HepG2 (cell line): ENCODE measurements around the gene FGF14. TPM values are rescaled to one million over a fixed set of nuclear protein-coding genes. Genes with fewer than 3 reads are reported as not detected.

Experiments
- ATAC-seq: fragments of 200-7000 bp; cut with Tn5 transposase; 3 replicates; pipeline ENCODE4 v1.9.1; 2020; ENCODE audit warnings: mild to moderate bottlenecking, moderate library complexity
- BruUV-seq: library from RNA; stranded (reverse); fragments of 400-500 nt; replicated peaks from 2 replicates; lab custom pipeline; 2021; lab: Mats Ljungman, UMichigan
- CTCF ChIA-PET: fragments of 300-600 bp; formaldehyde crosslinking; extraction: SDS; loops from one replicate; lab custom pipeline; 2021; ENCODE audit warnings: low total read pairs, inconsistent platforms, low intra/inter-chr PET ratio; lab: Yijun Ruan, JAX
- POLR2A ChIA-PET: fragments of 350-600 bp; sonication (Branson Sonifier 250); formaldehyde crosslinking; loops from one replicate; lab custom pipeline; 2020; ENCODE audit warnings: antibody characterized with exemption, inconsistent platforms; lab: Yijun Ruan, JAX
- DNase-seq: peaks from one replicate; pipeline ENCODE4 v3.0.0-alpha.2; 2015; ENCODE audit warnings: low spot score
- FAIRE-seq: peaks from 3 replicates; lab custom pipeline; 2011; peaks lifted over from hg19 to GRCh38; lab: Jason Lieb, UNC
- H2AFZ ChIP-seq: one replicate; pipeline ENCODE4 v1.6.1; 2011; ENCODE audit warnings: low read length, inconsistent platforms
- H3K27ac ChIP-seq: fragments of 300-600 bp; 3 replicates; pipeline ENCODE4 v1.8.0; 2011; ENCODE audit warnings: mixed run types, mild to moderate bottlenecking, mixed read lengths, low read length, inconsistent platforms; ENCODE audit not compliant: insufficient read depth; ENCODE audit errors: extremely low read length
- H3K27me3 ChIP-seq, 2 experiments: fragments of 200-600 bp in 1 of 2; 2 replicates in 1 of 2; 3 replicates in 1 of 2; pipeline versions ENCODE4 v1.6.0 to v1.8.0; 2011; ENCODE audit warnings: low read length in 2 of 2, mild to moderate bottlenecking in 2 of 2, moderate library complexity in 2 of 2, inconsistent platforms in 1 of 2; ENCODE audit not compliant: insufficient read depth in 2 of 2, control insufficient read depth in 1 of 2
- H3K36me3 ChIP-seq, 2 experiments: fragments of 200-600 bp in 1 of 2; replicated peaks in 1 of 2; 2 replicates in 1 of 2; 3 replicates in 1 of 2; pipeline versions ENCODE4 v1.5.1 to v1.8.0; 2011; ENCODE audit warnings: low read length in 2 of 2, inconsistent platforms in 1 of 2; ENCODE audit not compliant: insufficient read depth in 2 of 2, control insufficient read depth in 1 of 2
- H3K4me1 ChIP-seq: 2 replicates; pipeline ENCODE4 v1.5.1; 2012; ENCODE audit warnings: low read length, inconsistent platforms; ENCODE audit not compliant: insufficient read depth
- H3K4me2 ChIP-seq: 2 replicates; pipeline ENCODE4 v1.6.0; 2011; ENCODE audit warnings: low read depth, low read length, inconsistent platforms
- H3K4me3 ChIP-seq, 3 experiments: fragments of 200-600 bp in 1 of 3; sonication (generic), shearing (Covaris generic) in 1 of 3; replicated peaks in 1 of 3; 2 replicates each; pipeline ENCODE4 v1.5.1; 2011 to 2016; ENCODE audit warnings: low read length in 3 of 3, inconsistent platforms in 2 of 3, low read depth in 2 of 3, mild to moderate bottlenecking in 2 of 3, control low read depth in 1 of 3, mixed read lengths in 1 of 3; ENCODE audit not compliant: insufficient read depth in 1 of 3
- H3K79me2 ChIP-seq: one replicate; pipeline ENCODE4 v1.6.1; 2011; ENCODE audit warnings: low read length, inconsistent platforms; ENCODE audit not compliant: insufficient read depth
- H3K9ac ChIP-seq: 2 replicates; pipeline ENCODE4 v1.6.0; 2011; ENCODE audit warnings: mild to moderate bottlenecking, low read depth, low read length, inconsistent platforms; ENCODE audit not compliant: insufficient read depth
- H3K9me3 ChIP-seq: 2 replicates; pipeline ENCODE4 v1.5.1; 2012; ENCODE audit warnings: mild to moderate bottlenecking, low read length
- H4K20me1 ChIP-seq: 2 replicates; pipeline ENCODE4 v1.6.0; 2011; ENCODE audit warnings: inconsistent platforms, mild to moderate bottlenecking, low read length, moderate library complexity; ENCODE audit not compliant: insufficient read depth
- IRF9 ChIP-seq: sonication (generic); formaldehyde crosslinking; IDR thresholded peaks from 2 replicates; pipeline ENCODE4 v1.8.0; 2022; ENCODE audit warnings: missing genetic modification reagents, mild to moderate bottlenecking, borderline replicate concordance
- MTA3 ChIP-seq: sonication (generic); formaldehyde crosslinking; IDR thresholded peaks from 2 replicates; pipeline ENCODE4 v1.4.0; 2020; ENCODE audit warnings: missing genetic modification reagents
- NFYB ChIP-seq: sonication (generic); formaldehyde crosslinking; IDR thresholded peaks from 2 replicates; pipeline ENCODE4 v1.4.0; 2020; ENCODE audit warnings: missing genetic modification reagents
- NR2F6 ChIP-seq, 2 experiments: IDR thresholded peaks; 2 replicates each; pipeline ENCODE4 v1.6.1; 2016; ENCODE audit warnings: antibody characterized with exemption in 1 of 2, mild to moderate bottlenecking in 1 of 2
- NR3C1 ChIP-seq: sonication (generic); formaldehyde crosslinking; IDR thresholded peaks from 2 replicates; pipeline ENCODE4 v1.4.0; 2020; ENCODE audit warnings: missing genetic modification reagents
- RORA ChIP-seq: sonication (generic); formaldehyde crosslinking; IDR thresholded peaks from 2 replicates; pipeline ENCODE4 v1.5.0; 2020; ENCODE audit warnings: mild to moderate bottlenecking, missing genetic modification reagents, moderate library complexity
- SRSF9 ChIP-seq: fragments of 200-400 bp; formaldehyde crosslinking; IDR thresholded peaks from 2 replicates; pipeline ENCODE4 v1.6.1; 2018; ENCODE audit warnings: borderline replicate concordance, mild to moderate bottlenecking, low read depth, low read length; ENCODE audit not compliant: insufficient read depth, poor library complexity, severe bottlenecking
- ZBTB38 ChIP-seq: sonication (generic); formaldehyde crosslinking; IDR thresholded peaks from 2 replicates; pipeline ENCODE4 v1.5.1; 2020; ENCODE audit warnings: mild to moderate bottlenecking, missing genetic modification reagents
- ZFAT ChIP-seq: sonication (generic); formaldehyde crosslinking; conservative IDR thresholded peaks from 2 replicates; pipeline ENCODE4 v1.8.1; 2023; ENCODE audit warnings: missing genetic modification reagents, inconsistent platforms
- ZNF367 ChIP-seq: sonication (generic); formaldehyde crosslinking; IDR thresholded peaks from 2 replicates; pipeline ENCODE4 v1.4.0; 2020; ENCODE audit warnings: missing genetic modification reagents, borderline replicate concordance
- ZZZ3 ChIP-seq: sonication (generic); formaldehyde crosslinking; IDR thresholded peaks from 2 replicates; pipeline ENCODE4 v1.4.0; 2020; ENCODE audit warnings: missing genetic modification reagents, mild to moderate bottlenecking, borderline replicate concordance
- in situ Hi-C: cut with HindIII; loops from 2 replicates; pipeline ENCODE4 v1.10.0; 2017; ENCODE audit warnings: low pct_unique_long_range_greater_than_20kb; ENCODE audit not compliant: extremely low pct_ligation_motif_present
- intact Hi-C: fragments of 100-400 bp; cut with micrococcal nuclease; formaldehyde crosslinking; loops from one replicate; pipeline ENCODE4 v1.10.0; 2022; ENCODE audit not compliant: unreplicated experiment
- polyA plus RNA-seq, 8 experiments: library from polyadenylated mRNA; depleted of rRNA in 3 of 8; stranded (reverse) in 7 of 8; unstranded in 1 of 8; fragments of >200 nt; fragmentation: Illumina TruSeq in 4 of 8; extraction: Trizol in 4 of 8; gene quantifications; 2 replicates each; pipeline versions ENCODE4 v1.2.1 to v1.2.3, GENCODE V29; 2011 to 2016; ENCODE audit warnings: low read depth in 4 of 8, missing spikeins in 1 of 8, mixed read lengths in 1 of 8; ENCODE audit not compliant: insufficient read depth in 1 of 8
- total RNA-seq, 5 experiments: library from RNA; depleted of rRNA; stranded (reverse); fragments of >200 nt; fragmentation: Illumina TruSeq; extraction: Trizol; gene quantifications; 2 replicates each; pipeline ENCODE4 v1.2.3, GENCODE V29; 2016; ENCODE audit warnings: low read depth in 1 of 5
- TF ChIP-seq, protein P1 (sequence below): sonication (generic); formaldehyde crosslinking; IDR thresholded peaks from 2 replicates; pipeline ENCODE4 v1.4.0; 2020; ENCODE audit warnings: missing genetic modification reagents, mild to moderate bottlenecking, borderline replicate concordance
- TF ChIP-seq, protein P2 (sequence below): sonication (generic); formaldehyde crosslinking; IDR thresholded peaks from 2 replicates; pipeline ENCODE4 v1.4.0; 2020; ENCODE audit warnings: mild to moderate bottlenecking, low read depth, missing genetic modification reagents
- TF ChIP-seq, protein P3 (sequence below): sonication (generic); formaldehyde crosslinking; IDR thresholded peaks from 2 replicates; pipeline ENCODE4 v1.8.0; 2023; ENCODE audit warnings: mild to moderate bottlenecking, missing genetic modification reagents

The FGF14 gene
- total and polyA plus RNA-seq, 2 of the 13 experiments (the other 11 are each of a cell fraction or from before 2014, with no cell fraction given): not detected

GRCh38 chr13:102038787-102039186 lies 363.1 kb downstream of the FGF14 start (continued):
- TF ChIP-seq, protein P1, sequence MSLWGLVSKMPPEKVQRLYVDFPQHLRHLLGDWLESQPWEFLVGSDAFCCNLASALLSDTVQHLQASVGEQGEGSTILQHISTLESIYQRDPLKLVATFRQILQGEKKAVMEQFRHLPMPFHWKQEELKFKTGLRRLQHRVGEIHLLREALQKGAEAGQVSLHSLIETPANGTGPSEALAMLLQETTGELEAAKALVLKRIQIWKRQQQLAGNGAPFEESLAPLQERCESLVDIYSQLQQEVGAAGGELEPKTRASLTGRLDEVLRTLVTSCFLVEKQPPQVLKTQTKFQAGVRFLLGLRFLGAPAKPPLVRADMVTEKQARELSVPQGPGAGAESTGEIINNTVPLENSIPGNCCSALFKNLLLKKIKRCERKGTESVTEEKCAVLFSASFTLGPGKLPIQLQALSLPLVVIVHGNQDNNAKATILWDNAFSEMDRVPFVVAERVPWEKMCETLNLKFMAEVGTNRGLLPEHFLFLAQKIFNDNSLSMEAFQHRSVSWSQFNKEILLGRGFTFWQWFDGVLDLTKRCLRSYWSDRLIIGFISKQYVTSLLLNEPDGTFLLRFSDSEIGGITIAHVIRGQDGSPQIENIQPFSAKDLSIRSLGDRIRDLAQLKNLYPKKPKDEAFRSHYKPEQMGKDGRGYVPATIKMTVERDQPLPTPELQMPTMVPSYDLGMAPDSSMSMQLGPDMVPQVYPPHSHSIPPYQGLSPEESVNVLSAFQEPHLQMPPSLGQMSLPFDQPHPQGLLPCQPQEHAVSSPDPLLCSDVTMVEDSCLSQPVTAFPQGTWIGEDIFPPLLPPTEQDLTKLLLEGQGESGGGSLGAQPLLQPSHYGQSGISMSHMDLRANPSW (CRISPR knock-in tag): no peak
- TF ChIP-seq MTA3 (CRISPR knock-in tag): no peak
- TF ChIP-seq NR2F6 (IDR thresholded peaks at IDR 0.05): no peak
- no peak for TF ChIP-seq NR2F6 (CRISPR knock-in tag; IDR thresholded peaks at IDR 0.05)

DNA sequence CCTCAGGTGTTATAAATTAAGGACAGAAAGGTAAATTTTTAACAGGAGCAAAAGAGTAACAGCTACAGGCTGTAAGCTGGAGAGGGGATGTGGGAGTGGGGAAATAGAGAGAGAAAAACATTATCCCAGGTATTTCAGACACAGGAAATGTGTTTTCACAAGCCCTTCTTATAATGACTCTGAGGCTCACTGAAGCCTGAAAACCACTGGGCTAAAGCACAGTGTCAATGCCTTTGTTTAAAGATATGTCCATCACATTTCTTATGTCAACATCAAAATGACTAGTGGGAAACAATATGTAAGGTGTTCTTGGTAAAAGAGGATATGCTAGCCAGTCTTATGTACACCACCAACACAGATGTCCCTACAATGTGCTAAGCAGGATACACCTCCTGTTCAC lies 365.9 kb downstream of the FGF14 start:
- in situ Hi-C loops: no loop called here
- H3K79me2 ChIP-seq: no peaks in the 10 kb centered on the region
- H3K9ac ChIP-seq: no peak overlapping the region
- H3K4me2 ChIP-seq: no peak overlapping the region
- no peak for DNase-seq
- no peaks in the 10 kb centered on the region for H3K27me3 ChIP-seq
- no peaks in the 10 kb centered on the region for H3K36me3 ChIP-seq
- intact Hi-C loops: no loop called here
- no peaks in the 10 kb centered on the region for H3K9me3 ChIP-seq
- no peak overlapping the region for H2AFZ ChIP-seq
- no peaks in the 10 kb centered on the region for H3K4me1 ChIP-seq
- ChIA-PET POLR2A (no interaction called here), CTCF (no interaction called here)
- no peak overlapping the region for H3K4me3 ChIP-seq
- no peaks in the 10 kb centered on the region for H4K20me1 ChIP-seq
- no peak for ATAC-seq
- no TSS peak for BruUV-seq
- no peak for FAIRE-seq
- H3K27ac ChIP-seq: no peak overlapping the region
- TF ChIP-seq ZZZ3 (CRISPR knock-in tag) (no peak), ZBTB38 (CRISPR knock-in tag) (no peak), IRF9 (CRISPR knock-in tag) (no peak), RORA (CRISPR knock-in tag) (no peak), NFYB (CRISPR knock-in tag) (no peak), ZNF367 (CRISPR knock-in tag) (no peak), ZFAT (no peak), SRSF9 (no peak), NR3C1 (no peak)
- TF ChIP-seq, protein P2, sequence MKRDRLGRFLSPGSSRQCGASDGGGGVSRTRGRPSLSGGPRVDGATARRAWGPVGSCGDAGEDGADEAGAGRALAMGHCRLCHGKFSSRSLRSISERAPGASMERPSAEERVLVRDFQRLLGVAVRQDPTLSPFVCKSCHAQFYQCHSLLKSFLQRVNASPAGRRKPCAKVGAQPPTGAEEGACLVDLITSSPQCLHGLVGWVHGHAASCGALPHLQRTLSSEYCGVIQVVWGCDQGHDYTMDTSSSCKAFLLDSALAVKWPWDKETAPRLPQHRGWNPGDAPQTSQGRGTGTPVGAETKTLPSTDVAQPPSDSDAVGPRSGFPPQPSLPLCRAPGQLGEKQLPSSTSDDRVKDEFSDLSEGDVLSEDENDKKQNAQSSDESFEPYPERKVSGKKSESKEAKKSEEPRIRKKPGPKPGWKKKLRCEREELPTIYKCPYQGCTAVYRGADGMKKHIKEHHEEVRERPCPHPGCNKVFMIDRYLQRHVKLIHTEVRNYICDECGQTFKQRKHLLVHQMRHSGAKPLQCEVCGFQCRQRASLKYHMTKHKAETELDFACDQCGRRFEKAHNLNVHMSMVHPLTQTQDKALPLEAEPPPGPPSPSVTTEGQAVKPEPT (CRISPR knock-in tag): no peak
- TF ChIP-seq, protein P3, sequence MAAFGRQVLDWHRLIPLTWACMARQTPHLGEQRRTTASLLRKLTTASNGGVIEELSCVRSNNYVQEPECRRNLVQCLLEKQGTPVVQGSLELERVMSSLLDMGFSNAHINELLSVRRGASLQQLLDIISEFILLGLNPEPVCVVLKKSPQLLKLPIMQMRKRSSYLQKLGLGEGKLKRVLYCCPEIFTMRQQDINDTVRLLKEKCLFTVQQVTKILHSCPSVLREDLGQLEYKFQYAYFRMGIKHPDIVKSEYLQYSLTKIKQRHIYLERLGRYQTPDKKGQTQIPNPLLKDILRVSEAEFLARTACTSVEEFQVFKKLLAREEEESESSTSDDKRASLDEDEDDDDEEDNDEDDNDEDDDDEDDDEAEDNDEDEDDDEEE: no peak
- TF ChIP-seq, protein P1 (CRISPR knock-in tag): no peak
